GM23248 (cell line): ENCODE results near the gene RBMS1. TPM values are rescaled to one million over a fixed set of nuclear protein-coding genes. Genes with fewer than 3 reads are reported as not detected.
A peak's percentile ranks its signal among the peaks of the same experiment; 100 is the strongest.

Experiments used
- DNase-seq: peaks from one replicate; pipeline ENCODE4 v3.0.0-alpha.2; 2015
- H2AFZ ChIP-seq: fragments of 200-600 bp; sonication (generic); 2 replicates; pipeline ENCODE4 v1.6.1; 2016; ENCODE audit warnings: antibody characterized with exemption
- H3F3A ChIP-seq: fragments of 200-600 bp; sonication (generic); 2 replicates; pipeline ENCODE4 v1.6.1; 2016; ENCODE audit warnings: mild to moderate bottlenecking, antibody characterized with exemption, mixed run types; ENCODE audit not compliant: insufficient read depth
- H3K27ac ChIP-seq: fragments of 200-600 bp; sonication (generic); 2 replicates; pipeline ENCODE4 v1.5.1; 2016; ENCODE audit warnings: mild to moderate bottlenecking
- H3K27me3 ChIP-seq: fragments of 200-600 bp; sonication (generic); replicated peaks from 2 replicates; pipeline ENCODE4 v1.6.1; 2016; ENCODE audit warnings: mild to moderate bottlenecking; ENCODE audit not compliant: insufficient read depth
- H3K36me3 ChIP-seq: fragments of 200-600 bp; sonication (generic); 2 replicates; pipeline ENCODE4 v1.6.1; 2016; ENCODE audit warnings: low read depth, mild to moderate bottlenecking
- H3K4me1 ChIP-seq: fragments of 200-600 bp; sonication (generic); 2 replicates; pipeline ENCODE4 v1.6.1; 2016; ENCODE audit warnings: mild to moderate bottlenecking; ENCODE audit not compliant: insufficient read depth
- H3K4me2 ChIP-seq: fragments of 200-600 bp; sonication (generic); one replicate; pipeline ENCODE4 v1.6.1; 2016; ENCODE audit warnings: mild to moderate bottlenecking; ENCODE audit not compliant: unreplicated experiment
- H3K4me3 ChIP-seq: fragments of 200-600 bp; sonication (generic); 2 replicates; pipeline ENCODE4 v1.5.1; 2016; ENCODE audit warnings: mild to moderate bottlenecking
- H3K79me2 ChIP-seq: fragments of 200-600 bp; sonication (generic); 2 replicates; pipeline ENCODE4 v1.6.1; 2016; ENCODE audit warnings: mild to moderate bottlenecking; ENCODE audit not compliant: insufficient read depth
- H3K9ac ChIP-seq: fragments of 200-600 bp; sonication (generic); 2 replicates; pipeline ENCODE4 v1.6.1; 2016; ENCODE audit warnings: mild to moderate bottlenecking
- H3K9me2 ChIP-seq: fragments of 200-600 bp; sonication (generic); 2 replicates; pipeline ENCODE4 v1.6.1; 2016; ENCODE audit warnings: mixed run types, mild to moderate bottlenecking, moderate library complexity; ENCODE audit not compliant: insufficient read depth
- H3K9me3 ChIP-seq: fragments of 200-600 bp; sonication (generic); one replicate; pipeline ENCODE4 v1.6.1; 2017; ENCODE audit warnings: low read depth
- H4K20me1 ChIP-seq: fragments of 200-600 bp; sonication (generic); 2 replicates; pipeline ENCODE4 v1.6.0; 2016; ENCODE audit not compliant: insufficient read depth
- EZH2 ChIP-seq: fragments of 200-600 bp; sonication (generic); IDR thresholded peaks from 2 replicates; pipeline ENCODE4 v1.6.1; 2018; ENCODE audit warnings: antibody characterized with exemption, mild to moderate bottlenecking; ENCODE audit not compliant: insufficient read depth, poor library complexity, severe bottlenecking
- EZH2phosphoT487 ChIP-seq: fragments of 200-600 bp; sonication (generic); IDR thresholded peaks from 2 replicates; pipeline ENCODE4 v1.6.1; 2018; ENCODE audit warnings: antibody characterized with exemption, moderate library complexity, mild to moderate bottlenecking, low read depth; ENCODE audit not compliant: insufficient read depth
- WGBS, 2 experiments: methylation state at CpG; one replicate each; pipeline ENCODE4 v1.1.6; 2015 to 2017; ENCODE audit warnings: low lambda C conversion rate in 2 of 2, low coverage in 1 of 2; ENCODE audit errors: missing lambda C conversion rate in 2 of 2; 5-methylcytosine and 5-hydroxymethylcytosine counted together
- in situ Hi-C: fragments of 300-500 bp; cut with MboI; formaldehyde crosslinking; loops from 2 replicates; pipeline ENCODE4 v1.15.0; 2020
- polyA plus RNA-seq: library from polyadenylated mRNA; unstranded; fragments of >200 nt; fragmentation: Nextera tagmentation; extraction: Ambion mirVana; gene quantifications from 2 replicates; pipeline ENCODE4 v1.2.1, GENCODE V29; 2016
- total RNA-seq: library from RNA; depleted of rRNA; stranded (reverse); fragments of >200 nt; shearing (Covaris generic); gene quantifications from 2 replicates; pipeline ENCODE4 v1.2.3, GENCODE V29; 2014

Gene RBMS1
- total and polyA plus RNA-seq, 2 experiments from 2014 or later: 72.3 to 91.7 TPM

DNA sequence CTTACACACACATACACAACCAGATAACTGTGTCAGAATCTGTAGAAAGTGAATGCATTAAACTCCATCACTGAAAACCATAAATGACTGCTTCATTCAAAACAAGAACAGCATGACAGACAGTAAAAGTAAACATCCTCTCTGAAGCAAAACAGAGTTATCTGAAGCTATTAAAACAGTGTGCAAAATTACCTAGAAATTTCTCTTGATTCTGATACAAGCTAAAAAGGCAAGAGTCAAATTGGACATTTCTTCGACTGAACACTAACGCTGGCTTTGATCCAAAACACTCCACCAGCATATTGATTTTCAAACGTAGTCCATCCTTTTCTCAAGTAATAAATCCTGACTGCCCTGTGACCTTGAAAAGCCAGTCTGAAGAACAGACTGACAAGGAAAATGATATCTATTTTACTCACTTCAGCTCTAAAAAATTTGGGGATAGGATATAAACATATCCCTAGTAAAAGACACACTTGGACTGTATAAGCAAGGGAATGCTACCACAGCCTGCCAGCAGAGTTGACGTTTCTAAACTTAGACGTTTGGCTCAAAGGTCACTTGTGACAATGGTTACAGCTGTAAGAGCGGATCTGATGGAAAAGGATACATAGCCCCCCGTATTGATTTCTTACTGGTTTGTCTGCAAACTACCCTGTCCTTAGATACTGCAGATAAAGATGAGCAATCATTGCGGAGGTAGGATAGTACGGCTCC lies 164.6 kb downstream of the RBMS1 start:
- in situ Hi-C loops: no loop called here
- no peak overlapping the region for H2AFZ ChIP-seq
- no peak overlapping the region for H3K4me2 ChIP-seq
- H3K36me3 ChIP-seq: peaks cover 5% of the 10 kb centered on the region; the same call in 1 of the 2 replicates
- no peak for DNase-seq
- no peaks in the 10 kb centered on the region for H3K9me2 ChIP-seq
- TF ChIP-seq EZH2 (no peak), EZH2phosphoT487 (no peak)
- H3K9ac ChIP-seq: no peak overlapping the region
- H3K27me3 ChIP-seq: no peaks in the 10 kb centered on the region
- no peaks in the 10 kb centered on the region for H3K9me3 ChIP-seq
- H3K4me3 ChIP-seq: no peak overlapping the region
- 0 out of 2 replicates have a peak overlapping the region, but pooled peaks have one; percentile 4 for H3K27ac ChIP-seq
- H4K20me1 ChIP-seq: peaks cover 16% of the 10 kb centered on the region
- peaks cover 100% of the 10 kb centered on the region for H3K79me2 ChIP-seq
- peaks cover 80% of the 10 kb centered on the region for H3K4me1 ChIP-seq
- WGBS, 2 experiments: 52 to 59% methylated on average over 9 of the region's 9 CpGs
- peaks cover 83% of the 10 kb centered on the region for H3F3A ChIP-seq

DNA sequence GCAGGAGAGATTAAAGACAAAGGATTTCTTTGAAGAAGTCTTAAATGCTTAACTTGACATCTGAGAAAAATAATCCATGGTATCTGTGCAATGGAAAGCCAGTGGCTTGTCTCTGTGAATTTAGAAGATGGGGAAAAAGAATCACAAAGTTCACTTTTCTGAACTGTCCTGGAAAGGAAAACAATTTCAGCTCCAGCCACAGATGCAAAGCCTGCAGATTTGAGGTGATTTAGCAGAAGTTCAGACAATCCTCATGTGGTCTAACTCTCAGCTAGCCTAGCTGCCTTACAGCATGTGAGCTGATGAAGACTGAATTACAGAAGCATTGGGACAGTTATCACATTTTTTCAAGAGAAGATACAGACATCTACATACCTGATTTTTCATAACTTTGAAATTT lies 166.8 kb downstream of the RBMS1 start:
- Histone ChIP-seq H3K4me1 (peaks cover 71% of the 10 kb centered on the region), H3K27me3 (no peaks in the 10 kb centered on the region), H3K79me2 (peaks cover 100% of the 10 kb centered on the region), H4K20me1 (peaks cover 13% of the 10 kb centered on the region; the same call in 1 of the 2 replicates), H2AFZ (no peak overlapping the region), H3K4me2 (no peak overlapping the region), H3K27ac (peak overlapping the region; percentile 3; the same call in 1 of the 2 replicates), H3K9ac (no peak overlapping the region), H3K9me2 (no peaks in the 10 kb centered on the region), H3K4me3 (no peak overlapping the region), H3K9me3 (no peaks in the 10 kb centered on the region), H3K36me3 (peaks cover 9% of the 10 kb centered on the region; the same call in 1 of the 2 replicates), H3F3A (peaks cover 79% of the 10 kb centered on the region)
- in situ Hi-C loops: no loop called here
- DNase-seq: no peak
- no peak for TF ChIP-seq EZH2phosphoT487
- no peak for TF ChIP-seq EZH2

DNA sequence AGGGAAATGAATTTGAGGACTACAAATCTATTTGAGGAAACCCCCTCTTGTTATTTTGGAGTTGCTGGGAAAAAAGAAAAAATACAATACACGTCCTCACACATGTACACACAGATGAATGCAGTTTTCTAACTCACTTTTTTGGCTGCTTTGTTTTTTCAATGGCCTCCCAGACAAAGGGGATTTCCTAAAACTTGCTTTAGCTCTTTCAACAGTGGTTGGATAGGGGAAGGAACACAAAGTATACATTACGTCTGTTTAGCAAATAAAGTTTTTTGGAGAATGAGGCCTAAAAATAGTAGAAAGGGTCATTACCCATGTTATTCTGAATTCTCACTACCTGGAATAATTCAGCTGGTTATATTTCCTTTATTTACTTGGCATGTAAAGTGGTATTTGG lies 168.2 kb downstream of the RBMS1 start:
- in situ Hi-C loops: no loop called here
- Histone ChIP-seq H3K4me3 (no peak overlapping the region), H3K36me3 (peaks cover 9% of the 10 kb centered on the region; the same call in 1 of the 2 replicates), H3F3A (peaks cover 73% of the 10 kb centered on the region), H3K4me2 (no peak overlapping the region), H3K9me3 (no peaks in the 10 kb centered on the region), H3K27ac (0 out of 2 replicates have a peak overlapping the region, but pooled peaks have one; percentile 7), H2AFZ (no peak overlapping the region), H3K4me1 (peaks cover 70% of the 10 kb centered on the region), H3K9ac (no peak overlapping the region), H4K20me1 (peaks cover 15% of the 10 kb centered on the region; the same call in 1 of the 2 replicates), H3K79me2 (peaks cover 100% of the 10 kb centered on the region), H3K27me3 (no peaks in the 10 kb centered on the region), H3K9me2 (no peaks in the 10 kb centered on the region)
- WGBS, 2 experiments: 91 to 95% methylated on average over 2 of the region's 2 CpGs
- TF ChIP-seq EZH2phosphoT487 (no peak), EZH2 (no peak)
- DNase-seq: no peak

DNA sequence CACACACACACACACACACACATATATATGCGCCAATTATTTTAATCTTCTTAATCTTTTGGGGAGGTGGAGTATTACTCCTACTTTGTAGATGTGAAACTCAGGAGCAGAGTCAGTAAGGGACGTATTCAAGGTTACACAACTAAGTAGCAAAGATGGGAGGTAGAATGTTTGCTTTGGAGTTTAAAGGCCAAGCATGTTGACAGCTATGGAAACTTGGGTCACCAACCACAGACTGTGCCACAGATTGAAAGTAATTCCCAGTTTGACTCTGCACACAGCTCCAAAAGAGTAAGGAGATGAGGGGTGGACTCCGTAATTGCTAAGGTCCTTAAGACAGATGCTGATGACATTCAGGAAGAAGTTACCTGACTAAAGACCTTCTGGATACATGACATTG lies 168.7 kb downstream of the RBMS1 start:
- H3F3A ChIP-seq: peaks cover 71% of the 10 kb centered on the region
- TF ChIP-seq EZH2: no peak
- no peak for TF ChIP-seq EZH2phosphoT487
- peaks cover 100% of the 10 kb centered on the region for H3K79me2 ChIP-seq
- WGBS, 2 experiments: 88 to 89% methylated on average over 3 of the region's 3 CpGs
- no peaks in the 10 kb centered on the region for H3K9me3 ChIP-seq
- H4K20me1 ChIP-seq: peaks cover 15% of the 10 kb centered on the region; the same call in 1 of the 2 replicates
- no peak for DNase-seq
- peaks cover 65% of the 10 kb centered on the region for H3K4me1 ChIP-seq
- H3K36me3 ChIP-seq: peaks cover 7% of the 10 kb centered on the region; the same call in 1 of the 2 replicates
- no peaks in the 10 kb centered on the region for H3K27me3 ChIP-seq
- no peak overlapping the region for H3K9ac ChIP-seq
- no peak overlapping the region for H3K4me3 ChIP-seq
- in situ Hi-C loops: no loop called here
- 0 out of 2 replicates have a peak overlapping the region, but pooled peaks have one; percentile 7 for H3K27ac ChIP-seq
- H2AFZ ChIP-seq: no peak overlapping the region
- no peaks in the 10 kb centered on the region for H3K9me2 ChIP-seq
- no peak overlapping the region for H3K4me2 ChIP-seq
